H1 (cell line): ENCODE data around the gene TNXB. TPM values are rescaled to one million over a fixed set of nuclear protein-coding genes. Genes with fewer than 3 reads are reported as not detected.
"Not testable (repeated sequence)": the region's sequence is repeated elsewhere in the genome, so short reads cannot be mapped to it uniquely, and the experiment has no call there.

Source experiments
- CTCF ChIA-PET: fragments of 300-600 bp; sonication (Branson Sonifier 250); formaldehyde crosslinking; loops from one replicate; lab custom pipeline; 2021; ENCODE audit not compliant: partially characterized antibody; lab: Charles Lee
- POLR2A ChIA-PET: fragments of 300-600 bp; sonication (Branson Sonifier 250); formaldehyde crosslinking; loops from one replicate; lab custom pipeline; 2021; ENCODE audit warnings: inconsistent platforms; ENCODE audit not compliant: partially characterized antibody; lab: Charles Lee
- DNase-seq, 2 experiments: peaks; one replicate each; pipeline versions ENCODE4 v3.0.0 to v3.0.0-alpha.2; 2010 to 2022; ENCODE audit warnings: low spot score in 2 of 2, low read depth in 1 of 2, mixed read lengths in 1 of 2
- FAIRE-seq: peaks from 2 replicates; lab custom pipeline; 2011; peaks lifted over from hg19 to GRCh38; lab: Jason Lieb, UNC
- H2AFZ ChIP-seq: 2 replicates; pipeline ENCODE4 v1.8.1; 2012; ENCODE audit warnings: low read length, inconsistent platforms
- H2AK5ac ChIP-seq: 2 replicates; pipeline ENCODE4 v1.6.1; 2013; ENCODE audit warnings: low read depth, low read length
- H2BK120ac ChIP-seq: replicated peaks from 2 replicates; pipeline ENCODE3; 2013; ENCODE audit warnings: low read depth, low read length, inconsistent platforms
- H2BK12ac ChIP-seq: 2 replicates; pipeline ENCODE4 v1.6.1; 2013; ENCODE audit warnings: low read depth, low read length
- H2BK15ac ChIP-seq: 2 replicates; pipeline ENCODE4 v1.6.1; 2013; ENCODE audit warnings: low read length
- H2BK20ac ChIP-seq: 2 replicates; pipeline ENCODE4 v1.6.1; 2013; ENCODE audit warnings: low read length
- H2BK5ac ChIP-seq: 2 replicates; pipeline ENCODE4 v1.6.1; 2013; ENCODE audit warnings: low read depth, low read length
- H3K14ac ChIP-seq: 2 replicates; pipeline ENCODE4 v1.6.1; 2013; ENCODE audit warnings: inconsistent platforms; ENCODE audit not compliant: insufficient read length
- H3K18ac ChIP-seq: 2 replicates; pipeline ENCODE4 v1.6.1; 2013; ENCODE audit warnings: low read length; ENCODE audit errors: extremely low read depth
- H3K23ac ChIP-seq: 2 replicates; pipeline ENCODE4 v1.6.1; 2013; ENCODE audit warnings: inconsistent platforms; ENCODE audit not compliant: insufficient read length
- H3K23me2 ChIP-seq: 2 replicates; pipeline ENCODE4 v1.6.1; 2013; ENCODE audit warnings: low read depth, low read length
- H3K27ac ChIP-seq: 2 replicates; pipeline ENCODE4 v1.6.1; 2011; ENCODE audit warnings: low read depth, low read length, inconsistent platforms
- H3K27me3 ChIP-seq, 4 experiments: replicated peaks in 1 of 4; 1 replicate in 1 of 4; 2 replicates in 3 of 4; pipeline versions ENCODE4 v1.6.1 to v1.8.1; 2011 to 2013; ENCODE audit warnings: low read length in 3 of 4, mild to moderate bottlenecking in 3 of 4, inconsistent platforms in 2 of 4, mixed read lengths in 2 of 4, moderate library complexity in 1 of 4; ENCODE audit not compliant: control insufficient read depth in 3 of 4, insufficient read depth in 3 of 4; ENCODE audit errors: extremely low read depth in 1 of 4
- H3K36me3 ChIP-seq, 4 experiments: 2 replicates each; pipeline versions ENCODE4 v1.6.1 to v1.8.1; 2011 to 2013; ENCODE audit warnings: mild to moderate bottlenecking in 4 of 4, low read length in 3 of 4, moderate library complexity in 2 of 4, control low read depth in 1 of 4, inconsistent platforms in 1 of 4; ENCODE audit not compliant: insufficient read depth in 4 of 4, control insufficient read depth in 2 of 4
- H3K4ac ChIP-seq: replicated peaks from 2 replicates; pipeline ENCODE3; 2013; ENCODE audit warnings: low read length, low read depth, mixed read lengths, inconsistent platforms; ENCODE audit not compliant: insufficient read length
- H3K4me1 ChIP-seq, 4 experiments: replicated peaks in 1 of 4; 1 replicate in 1 of 4; 2 replicates in 3 of 4; pipeline versions ENCODE4 v1.6.1 to v1.8.1; 2011 to 2013; ENCODE audit warnings: low read length in 3 of 4, inconsistent platforms in 2 of 4, mixed read lengths in 1 of 4; ENCODE audit not compliant: insufficient read depth in 4 of 4, control insufficient read depth in 3 of 4
- H3K4me2 ChIP-seq, 2 experiments: 2 replicates each; pipeline versions ENCODE4 v1.6.1 to v1.8.1; 2011 to 2013; ENCODE audit warnings: low read depth in 2 of 2, low read length in 2 of 2, control low read depth in 1 of 2, inconsistent platforms in 1 of 2, mild to moderate bottlenecking in 1 of 2; ENCODE audit not compliant: insufficient read depth in 1 of 2
- H3K4me3 ChIP-seq, 4 experiments: fragments of 200-600, 300-600 bp in 1 of 4; sonication (generic), shearing (Covaris generic), sonication (Bioruptor Twin) in 1 of 4; 2 replicates each; pipeline versions ENCODE4 v1.5.1 to v1.8.1; 2011 to 2016; ENCODE audit warnings: low read length in 4 of 4, low read depth in 3 of 4, control low read depth in 2 of 4, inconsistent platforms in 2 of 4, mild to moderate bottlenecking in 2 of 4, mixed read lengths in 1 of 4, moderate library complexity in 1 of 4; ENCODE audit not compliant: insufficient read depth in 2 of 4; ENCODE audit errors: extremely low read depth in 1 of 4
- H3K56ac ChIP-seq: replicated peaks from 2 replicates; pipeline ENCODE3; 2013; ENCODE audit warnings: low read depth, mild to moderate bottlenecking, mixed read lengths, low read length, inconsistent platforms; ENCODE audit not compliant: insufficient read length
- H3K79me1 ChIP-seq: 2 replicates; pipeline ENCODE4 v1.6.1; 2013; ENCODE audit warnings: low read depth, low read length, control low read depth
- H3K79me2 ChIP-seq, 2 experiments: 2 replicates each; pipeline versions ENCODE4 v1.6.1 to v1.8.1; 2012 to 2013; ENCODE audit warnings: low read length in 2 of 2, mild to moderate bottlenecking in 2 of 2, inconsistent platforms in 1 of 2; ENCODE audit not compliant: insufficient read depth in 2 of 2, control insufficient read depth in 1 of 2
- H3K9ac ChIP-seq, 4 experiments: replicated peaks in 1 of 4; 1 replicate in 1 of 4; 2 replicates in 3 of 4; pipeline versions ENCODE4 v1.6.1 to v1.8.1; 2011 to 2013; ENCODE audit warnings: low read depth in 3 of 4, low read length in 3 of 4, control low read depth in 2 of 4, mild to moderate bottlenecking in 2 of 4, moderate library complexity in 2 of 4, inconsistent platforms in 1 of 4; ENCODE audit errors: extremely low read depth in 1 of 4
- H3K9me3 ChIP-seq, 2 experiments: 2 replicates each; pipeline versions ENCODE4 v1.6.1 to v1.8.1; 2012 to 2013; ENCODE audit warnings: mild to moderate bottlenecking in 2 of 2, moderate library complexity in 2 of 2, control low read depth in 1 of 2, inconsistent platforms in 1 of 2, low read depth in 1 of 2, low read length in 1 of 2, mixed read lengths in 1 of 2; ENCODE audit not compliant: insufficient read depth in 2 of 2
- H4K20me1 ChIP-seq, 2 experiments: replicated peaks in 1 of 2; 2 replicates each; pipeline versions ENCODE3 to v1.8.1; 2011 to 2013; ENCODE audit warnings: inconsistent platforms in 2 of 2, low read length in 2 of 2, mild to moderate bottlenecking in 1 of 2; ENCODE audit not compliant: insufficient read depth in 2 of 2, control insufficient read depth in 1 of 2
- H4K5ac ChIP-seq: 2 replicates; pipeline ENCODE4 v1.6.1; 2013; ENCODE audit warnings: low read length, low read depth, mixed read lengths, inconsistent platforms; ENCODE audit not compliant: insufficient read length
- H4K8ac ChIP-seq: 2 replicates; pipeline ENCODE4 v1.8.0; 2013; ENCODE audit warnings: mild to moderate bottlenecking, moderate library complexity, low read length, inconsistent platforms; ENCODE audit not compliant: insufficient read depth; ENCODE audit errors: extremely low read depth
- H4K91ac ChIP-seq: replicated peaks from 2 replicates; pipeline ENCODE3; 2013; ENCODE audit warnings: low read length, mixed read lengths, inconsistent platforms; ENCODE audit not compliant: insufficient read length
- WGBS, 2 experiments: shearing (Covaris generic) in 1 of 2; methylation state at CpG; one replicate each; pipeline versions ENCODE4 v1.1.6 to v1.1.7; 2013 to 2015; ENCODE audit warnings: low lambda C conversion rate in 2 of 2, mixed read lengths in 2 of 2, inconsistent platforms in 1 of 2, low coverage in 1 of 2, missing lambda C conversion rate in 1 of 2; ENCODE audit not compliant: insufficient replicate concordance in 2 of 2, insufficient coverage in 1 of 2, insufficient read length in 1 of 2; ENCODE audit errors: extremely low coverage in 1 of 2, missing lambda C conversion rate in 1 of 2; 5-methylcytosine and 5-hydroxymethylcytosine counted together
- polyA plus RNA-seq, 7 experiments: library from polyadenylated mRNA; depleted of rRNA in 3 of 7; stranded (reverse) in 5 of 7; unstranded in 2 of 7; fragments of >200 nt in 5 of 7; fragments of 200-250 nt in 2 of 7; gene quantifications; 1 replicate in 5 of 7; 2 replicates in 1 of 7; 4 replicates in 1 of 7; pipeline versions ENCODE4 v1.2.1 to v1.2.3, GENCODE V29; 2011 to 2013; ENCODE audit warnings: missing spikeins in 2 of 7, mixed read lengths in 2 of 7
- total RNA-seq: library from RNA; stranded (reverse); fragmentation: NEBNext Ultra II Directional; extraction: Animal tissue kit (Norgen Biotek cat#: 25700); gene quantifications from 2 replicates; pipeline ENCODE4 v1.2.1, GENCODE V29; 2021

TNXB gene
- total and polyA plus RNA-seq, 2 of the 8 experiments (the other 6 are each of a cell fraction or from before 2014, with no cell fraction given), result 3.1 to 4.8 TPM

DNA sequence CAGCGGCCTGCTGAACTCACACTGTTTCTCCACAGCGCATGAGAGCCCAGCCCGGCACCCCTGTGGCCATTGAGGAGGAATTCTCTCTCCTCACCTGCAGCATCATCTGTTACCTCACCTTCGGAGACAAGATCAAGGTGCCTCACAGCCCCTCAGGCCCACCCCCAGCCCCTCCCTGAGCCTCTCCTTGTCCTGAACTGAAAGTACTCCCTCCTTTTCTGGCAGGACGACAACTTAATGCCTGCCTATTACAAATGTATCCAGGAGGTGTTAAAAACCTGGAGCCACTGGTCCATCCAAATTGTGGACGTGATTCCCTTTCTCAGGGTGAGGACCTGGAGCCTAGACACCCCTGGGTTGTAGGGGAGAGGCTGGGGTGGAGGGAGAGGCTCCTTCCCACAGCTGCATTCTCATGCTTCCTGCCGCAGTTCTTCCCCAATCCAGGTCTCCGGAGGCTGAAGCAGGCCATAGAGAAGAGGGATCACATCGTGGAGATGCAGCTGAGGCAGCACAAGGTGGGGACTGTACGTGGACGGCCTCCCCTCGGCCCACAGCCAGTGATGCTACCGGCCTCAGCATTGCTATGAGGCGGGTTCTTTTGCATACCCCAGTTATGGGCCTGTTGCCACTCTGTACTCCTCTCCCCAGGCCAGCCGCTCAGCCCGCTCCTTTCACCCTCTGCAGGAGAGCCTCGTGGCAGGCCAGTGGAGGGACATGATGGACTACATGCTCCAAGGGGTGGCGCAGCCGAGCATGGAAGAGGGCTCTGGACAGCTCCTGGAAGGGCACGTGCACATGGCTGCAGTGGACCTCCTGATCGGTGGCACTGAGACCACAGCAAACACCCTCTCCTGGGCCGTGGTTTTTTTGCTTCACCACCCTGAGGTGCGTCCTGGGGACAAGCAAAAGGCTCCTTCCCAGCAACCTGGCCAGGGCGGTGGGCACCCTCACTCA is 69.5 kb downstream of the TNXB start:
- H2AK5ac ChIP-seq, H3K4me3 ChIP-seq, H4K5ac ChIP-seq, H2BK5ac ChIP-seq, H3K79me1 ChIP-seq, H2AFZ ChIP-seq, H3K23me2 ChIP-seq, H2BK15ac ChIP-seq, H3K36me3 ChIP-seq, H4K91ac ChIP-seq, DNase-seq, H3K18ac ChIP-seq, H4K20me1 ChIP-seq, H3K23ac ChIP-seq, H3K9me3 ChIP-seq, H4K8ac ChIP-seq, H2BK20ac ChIP-seq, FAIRE-seq, H3K56ac ChIP-seq, H2BK12ac ChIP-seq, POLR2A ChIA-PET, H3K79me2 ChIP-seq, H3K4ac ChIP-seq, H3K27ac ChIP-seq, H3K4me2 ChIP-seq, H2BK120ac ChIP-seq, H3K14ac ChIP-seq, H3K4me1 ChIP-seq, H3K27me3 ChIP-seq, H3K9ac ChIP-seq: not testable (repeated sequence)
- WGBS, 2 experiments, result 86% methylated on average over 19 of the region's 24 CpGs; no CpG with 5 or more reads in 1 of the 2 experiments
- CTCF ChIA-PET, result interaction anchor here (1.4 kb wide), 1 partner anchor 8 kb away, joined by 5 read pairs; no protein-coding TSS in a partner anchor
